Measurements from ENCODE around the gene TMEM38B. TPM values are rescaled to one million over a fixed set of nuclear protein-coding genes. Genes with fewer than 3 reads are reported as not detected.

The TMEM38B gene
- total RNA-seq, 1 experiment from 2014 or later: 14.5 TPM

- Histone ChIP-seq H3K9ac (ENCODE audit: extremely low read depth, insufficient read length, low read length) (no peak overlapping the region), H2BK12ac (ENCODE audit: insufficient read length, low read depth, low read length) (no peak overlapping the region), H2BK15ac (ENCODE audit: low read depth, low read length) (no peak overlapping the region), H3K18ac (ENCODE audit: insufficient read length, low read depth, low read length) (no peak overlapping the region), H4K91ac (ENCODE audit: insufficient read length, low read depth, low read length) (no peak overlapping the region), H4K8ac (replicated peaks; ENCODE audit: insufficient read length, low read depth, low read length) (no peak overlapping the region), H2BK20ac (ENCODE audit: low read depth, low read length, poor library complexity, severe bottlenecking) (no peak overlapping the region), H3K4me2 (ENCODE audit: insufficient read depth, insufficient read length, low read length) (no peak overlapping the region), H3K79me1 (ENCODE audit: insufficient read depth, low read depth, low read length, poor library complexity, severe bottlenecking) (no peaks in the 10 kb centered on the region), H3K14ac (ENCODE audit: insufficient read depth, low read length) (no peak overlapping the region), H3K27ac (ENCODE audit: insufficient read length, low read depth, low read length) (no peak overlapping the region), H3T11ph (ENCODE audit: low read length) (no peak overlapping the region), H4K20me1 (ENCODE audit: control insufficient read depth, insufficient read depth, insufficient read length) (no peaks in the 10 kb centered on the region), H3K56ac (ENCODE audit: insufficient read length, low read depth, low read length) (no peak overlapping the region), H3K9me3 (ENCODE audit: control insufficient read depth, low read depth, low read length) (no peaks in the 10 kb centered on the region), H2AK5ac (ENCODE audit: insufficient read length, low read length) (no peak overlapping the region), H3K4me1 (ENCODE audit: insufficient read depth, low read length) (no peaks in the 10 kb centered on the region), H3K4ac (ENCODE audit: low read depth, low read length) (no peak overlapping the region), H3K27me3 (ENCODE audit: insufficient read depth, low read length) (no peaks in the 10 kb centered on the region; the same call in 1 of the 2 replicates), H2BK5ac (ENCODE audit: insufficient read length, low read length) (no peak overlapping the region), H3K23ac (ENCODE audit: insufficient read length, low read depth, low read length) (no peak overlapping the region), H4K5ac (ENCODE audit: insufficient read length, low read depth, low read length) (no peak overlapping the region), H2BK120ac (ENCODE audit: low read depth, low read length, poor library complexity, severe bottlenecking) (no peak overlapping the region), H3K79me2 (ENCODE audit: insufficient read depth, low read length) (no peaks in the 10 kb centered on the region), H2AFZ (ENCODE audit: low read length) (no peak overlapping the region), H3K23me2 (ENCODE audit: insufficient read length, low read depth, low read length, poor library complexity, severe bottlenecking) (no peaks in the 10 kb centered on the region)
- H3K9me3 Mint-ChIP-seq: no peaks in the 10 kb centered on the region; a peak in 1 of 5 replicates
- TF ChIP-seq CTCF (conservative IDR thresholded peaks at IDR 0.05): no peak
- WGBS (ENCODE audit: extremely low coverage, insufficient read length, low lambda C conversion rate): no CpG with 5 or more reads among the region's 1 CpG
- H3K4me1 Mint-ChIP-seq: no peaks in the 10 kb centered on the region
- H3K27ac Mint-ChIP-seq: no peak overlapping the region
- peaks cover 13% of the 10 kb centered on the region for H3K27me3 Mint-ChIP-seq (ENCODE audit: low read depth)
- no peak for DNase-seq
- H3K36me3 Mint-ChIP-seq (ENCODE audit: insufficient read depth in 1 of 3, low read depth in 3 of 3): no peaks in the 10 kb centered on the region
- H3K4me3 Mint-ChIP-seq: no peak overlapping the region
Measured at GRCh38 chr9:105700668-105701067, 6.3 kb downstream of the TMEM38B start.

All from H9 (cell line).